Measurements from ENCODE around the gene MROH8.

- TF ChIP-seq CTCF (IDR thresholded peaks at IDR 0.05) (no peak), E2F4 (CRISPR knock-in tag; IDR thresholded peaks at IDR 0.05; ENCODE audit: borderline replicate concordance, low read depth) (no peak), CREM (CRISPR knock-in tag; IDR thresholded peaks at IDR 0.05) (no peak), USF2 (CRISPR knock-in tag; IDR thresholded peaks at IDR 0.05) (no peak), TEAD4 (CRISPR knock-in tag; IDR thresholded peaks at IDR 0.05) (no peak), FOXJ3 (CRISPR knock-in tag; IDR thresholded peaks at IDR 0.05; ENCODE audit: borderline replicate concordance) (no peak)
- TF ChIP-seq, protein P1, sequence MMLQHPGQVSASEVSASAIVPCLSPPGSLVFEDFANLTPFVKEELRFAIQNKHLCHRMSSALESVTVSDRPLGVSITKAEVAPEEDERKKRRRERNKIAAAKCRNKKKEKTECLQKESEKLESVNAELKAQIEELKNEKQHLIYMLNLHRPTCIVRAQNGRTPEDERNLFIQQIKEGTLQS (CRISPR knock-in tag; conservative IDR thresholded peaks at IDR 0.05) = no peak
- TF ChIP-seq, protein P2, sequence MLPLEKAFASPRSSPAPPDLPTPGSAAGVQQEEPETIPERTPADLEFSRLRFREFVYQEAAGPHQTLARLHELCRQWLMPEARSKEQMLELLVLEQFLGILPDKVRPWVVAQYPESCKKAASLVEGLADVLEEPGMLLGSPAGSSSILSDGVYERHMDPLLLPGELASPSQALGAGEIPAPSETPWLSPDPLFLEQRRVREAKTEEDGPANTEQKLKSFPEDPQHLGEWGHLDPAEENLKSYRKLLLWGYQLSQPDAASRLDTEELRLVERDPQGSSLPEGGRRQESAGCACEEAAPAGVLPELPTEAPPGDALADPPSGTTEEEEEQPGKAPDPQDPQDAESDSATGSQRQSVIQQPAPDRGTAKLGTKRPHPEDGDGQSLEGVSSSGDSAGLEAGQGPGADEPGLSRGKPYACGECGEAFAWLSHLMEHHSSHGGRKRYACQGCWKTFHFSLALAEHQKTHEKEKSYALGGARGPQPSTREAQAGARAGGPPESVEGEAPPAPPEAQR (CRISPR knock-in tag; IDR thresholded peaks at IDR 0.05) = no peak
- TF ChIP-seq, protein P3, sequence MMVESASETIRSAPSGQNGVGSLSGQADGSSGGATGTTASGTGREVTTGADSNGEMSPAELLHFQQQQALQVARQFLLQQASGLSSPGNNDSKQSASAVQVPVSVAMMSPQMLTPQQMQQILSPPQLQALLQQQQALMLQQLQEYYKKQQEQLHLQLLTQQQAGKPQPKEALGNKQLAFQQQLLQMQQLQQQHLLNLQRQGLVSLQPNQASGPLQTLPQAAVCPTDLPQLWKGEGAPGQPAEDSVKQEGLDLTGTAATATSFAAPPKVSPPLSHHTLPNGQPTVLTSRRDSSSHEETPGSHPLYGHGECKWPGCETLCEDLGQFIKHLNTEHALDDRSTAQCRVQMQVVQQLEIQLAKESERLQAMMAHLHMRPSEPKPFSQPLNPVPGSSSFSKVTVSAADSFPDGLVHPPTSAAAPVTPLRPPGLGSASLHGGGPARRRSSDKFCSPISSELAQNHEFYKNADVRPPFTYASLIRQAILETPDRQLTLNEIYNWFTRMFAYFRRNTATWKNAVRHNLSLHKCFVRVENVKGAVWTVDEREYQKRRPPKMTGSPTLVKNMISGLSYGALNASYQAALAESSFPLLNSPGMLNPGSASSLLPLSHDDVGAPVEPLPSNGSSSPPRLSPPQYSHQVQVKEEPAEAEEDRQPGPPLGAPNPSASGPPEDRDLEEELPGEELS (CRISPR knock-in tag; IDR thresholded peaks at IDR 0.05) = no peak
Observed at GRCh38 chr20:37222086-37222485, 42.7 kb upstream of the MROH8 start.
